ENCODE results near the gene GSTT4.

DNA sequence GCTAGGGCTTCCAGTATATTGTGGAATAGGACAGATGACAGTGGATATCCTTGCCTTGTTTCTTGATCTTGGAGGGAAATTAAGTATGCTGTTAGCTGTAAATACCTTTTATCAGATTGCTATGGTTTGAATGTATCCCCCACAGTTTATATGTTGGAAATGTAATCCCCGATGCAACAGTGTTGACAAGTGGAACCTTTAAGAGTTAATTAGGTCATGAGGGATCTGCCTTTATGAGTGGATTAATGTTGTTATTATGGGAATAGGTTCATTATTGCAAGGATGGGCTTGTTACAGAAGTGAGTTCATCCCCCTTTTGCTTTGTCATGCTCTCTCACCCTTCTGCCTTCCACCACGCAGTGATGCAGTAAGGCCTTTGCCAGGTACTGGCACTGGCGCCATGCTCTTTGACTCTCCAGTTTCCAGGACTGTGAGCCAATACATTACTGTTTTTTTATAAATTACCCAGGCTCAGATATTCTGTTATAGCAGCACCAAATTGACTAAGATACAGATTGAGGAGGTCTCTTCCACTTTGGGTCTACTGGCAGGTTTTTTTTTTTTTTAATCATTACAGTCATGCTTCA, 22.2 kb upstream of the GSTT4 start:
- TF ChIP-seq POLR2AphosphoS5 (IDR thresholded peaks at IDR 0.05) (no peak), POLR2A (IDR thresholded peaks at IDR 0.05) (no peak), EP300 (IDR thresholded peaks at IDR 0.05) (no peak)
- TF ChIP-seq, protein P1, sequence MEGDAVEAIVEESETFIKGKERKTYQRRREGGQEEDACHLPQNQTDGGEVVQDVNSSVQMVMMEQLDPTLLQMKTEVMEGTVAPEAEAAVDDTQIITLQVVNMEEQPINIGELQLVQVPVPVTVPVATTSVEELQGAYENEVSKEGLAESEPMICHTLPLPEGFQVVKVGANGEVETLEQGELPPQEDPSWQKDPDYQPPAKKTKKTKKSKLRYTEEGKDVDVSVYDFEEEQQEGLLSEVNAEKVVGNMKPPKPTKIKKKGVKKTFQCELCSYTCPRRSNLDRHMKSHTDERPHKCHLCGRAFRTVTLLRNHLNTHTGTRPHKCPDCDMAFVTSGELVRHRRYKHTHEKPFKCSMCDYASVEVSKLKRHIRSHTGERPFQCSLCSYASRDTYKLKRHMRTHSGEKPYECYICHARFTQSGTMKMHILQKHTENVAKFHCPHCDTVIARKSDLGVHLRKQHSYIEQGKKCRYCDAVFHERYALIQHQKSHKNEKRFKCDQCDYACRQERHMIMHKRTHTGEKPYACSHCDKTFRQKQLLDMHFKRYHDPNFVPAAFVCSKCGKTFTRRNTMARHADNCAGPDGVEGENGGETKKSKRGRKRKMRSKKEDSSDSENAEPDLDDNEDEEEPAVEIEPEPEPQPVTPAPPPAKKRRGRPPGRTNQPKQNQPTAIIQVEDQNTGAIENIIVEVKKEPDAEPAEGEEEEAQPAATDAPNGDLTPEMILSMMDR (IDR thresholded peaks at IDR 0.05): no peak

All from suprapubic skin (tissue), 4 donors.